BJ (cell line): ENCODE data around the gene WDR7. TPM values are rescaled to one million over a fixed set of nuclear protein-coding genes. Genes with fewer than 3 reads are reported as not detected.

ENCODE experiments used
- CTCF ChIA-PET: fragments of 350-600 bp; formaldehyde crosslinking; extraction: SDS; loops from one replicate; lab custom pipeline; 2021; ENCODE audit warnings: antibody characterized with exemption, inconsistent platforms; lab: Yijun Ruan, JAX
- POLR2A ChIA-PET: fragments of 300-600 bp; sonication (Branson Sonifier 250); formaldehyde crosslinking; extraction: SDS; loops from one replicate; lab custom pipeline; 2021; ENCODE audit warnings: antibody characterized with exemption; lab: Charles Lee
- DNase-seq: peaks from one replicate; pipeline ENCODE4 v3.0.0-alpha.2; 2011; ENCODE audit warnings: low read depth
- H3K27me3 ChIP-seq: 2 replicates; pipeline ENCODE4 v1.6.0; 2011; ENCODE audit warnings: low read length; ENCODE audit not compliant: control insufficient read depth, insufficient read depth
- H3K36me3 ChIP-seq: 2 replicates; pipeline ENCODE4 v1.5.1; 2011; ENCODE audit warnings: low read length; ENCODE audit not compliant: control insufficient read depth, insufficient read depth
- H3K4me3 ChIP-seq: 2 replicates; pipeline ENCODE4 v1.5.1; 2011; ENCODE audit warnings: low read depth, mild to moderate bottlenecking, control low read depth, low read length
- CTCF ChIP-seq: IDR thresholded peaks from 2 replicates; pipeline ENCODE4 v1.5.1; 2011; ENCODE audit warnings: low read depth, mild to moderate bottlenecking, control low read depth, inconsistent platforms, low read length, moderate library complexity; ENCODE audit not compliant: insufficient read depth
- polyA plus RNA-seq: library from polyadenylated mRNA; depleted of rRNA; stranded (reverse); fragments of >200 nt; gene quantifications from 2 replicates; pipeline ENCODE4 v1.2.3, GENCODE V29; 2011

The WDR7 gene
- polyA plus RNA-seq, 1 experiment, result 9.7 TPM

- no peaks in the 10 kb centered on the region for H3K27me3 ChIP-seq
- ChIA-PET POLR2A (no interaction called here), CTCF (interaction anchor here (1.0 kb wide), 1 partner anchor 13 kb away, joined by 3 read pairs; no protein-coding TSS in a partner anchor)
- no peak for DNase-seq
- no peak overlapping the region for H3K4me3 ChIP-seq
- H3K36me3 ChIP-seq, result no peaks in the 10 kb centered on the region
- no peak for TF ChIP-seq CTCF
These were observed 285.3 kb downstream of the WDR7 start for GRCh38 chr18:56936457-56936856.

DNA sequence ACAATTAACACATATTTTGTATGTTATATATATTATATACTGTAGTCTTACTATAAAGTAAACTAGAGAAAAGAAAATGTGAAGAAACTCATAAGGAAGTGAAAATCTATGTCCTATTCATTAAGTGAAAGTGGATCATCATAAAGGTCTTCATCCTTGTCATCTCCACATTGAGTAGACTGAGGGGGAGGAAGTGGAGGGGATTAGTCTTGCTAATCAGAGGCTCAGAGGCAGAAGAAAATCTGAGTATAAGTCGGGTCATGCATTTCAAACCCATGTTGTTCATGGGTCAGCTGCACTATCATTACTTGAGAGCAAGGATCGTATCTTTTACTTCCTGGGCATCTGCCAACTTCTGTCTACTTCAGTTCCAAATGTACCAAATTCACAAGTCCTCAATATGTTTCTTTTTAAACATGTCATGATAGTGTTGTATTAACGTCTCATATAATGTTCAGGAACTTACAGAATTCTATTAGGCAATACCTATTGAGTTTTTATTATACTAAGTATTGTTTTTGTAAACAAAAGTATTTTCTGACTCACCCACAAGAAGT is 286.8 kb downstream of the WDR7 start:
- H3K36me3 ChIP-seq, result no peaks in the 10 kb centered on the region
- no peak for TF ChIP-seq CTCF
- no peak for DNase-seq
- H3K27me3 ChIP-seq, result no peaks in the 10 kb centered on the region
- ChIA-PET POLR2A (no interaction called here), CTCF (no interaction called here)
- no peak overlapping the region for H3K4me3 ChIP-seq

- ChIA-PET POLR2A (no interaction called here), CTCF (interaction anchor here (1.6 kb wide), 1 partner anchor 11 kb away, joined by 5 read pairs; no protein-coding TSS in a partner anchor)
- Histone ChIP-seq H3K27me3 (no peaks in the 10 kb centered on the region), H3K36me3 (no peaks in the 10 kb centered on the region), H3K4me3 (no peak overlapping the region)
- no peak for TF ChIP-seq CTCF
- no peak for DNase-seq
These were observed 294.3 kb downstream of the WDR7 start for GRCh38 chr18:56945171-56946083.

DNA sequence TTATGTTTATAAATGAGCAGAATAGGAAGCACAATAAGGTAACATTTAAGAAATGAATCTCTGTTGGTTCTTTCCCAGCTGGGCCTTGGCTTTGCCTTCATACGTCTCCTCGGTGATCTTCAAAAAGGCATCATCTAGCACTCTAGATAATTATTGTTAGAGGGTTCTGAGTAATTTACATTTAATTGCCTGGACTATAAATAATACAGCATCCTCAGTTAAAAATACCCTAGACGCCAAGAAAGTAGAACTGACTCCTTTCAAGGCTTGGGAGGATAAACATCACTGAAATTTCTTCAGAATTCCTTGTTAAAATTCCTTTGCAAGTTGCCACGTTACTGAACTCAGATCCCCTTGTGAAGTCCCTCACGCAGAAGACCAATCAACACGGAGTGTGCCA is 296.1 kb downstream of the WDR7 start:
- CTCF ChIA-PET, result no interaction called here

More for the DNA sequence above, 296.1 kb downstream of the WDR7 start:
- no peaks in the 10 kb centered on the region for H3K36me3 ChIP-seq
- H3K4me3 ChIP-seq, result no peak overlapping the region
- no peak for DNase-seq
- no peak for TF ChIP-seq CTCF
- no peaks in the 10 kb centered on the region for H3K27me3 ChIP-seq
- POLR2A ChIA-PET, result no interaction called here
